Left kidney (tissue), 8 donors: ENCODE results near the gene ZBED1. TPM values are rescaled to one million over a fixed set of nuclear protein-coding genes. Genes with fewer than 3 reads are reported as not detected.
"Not testable (repeated sequence)": the region's sequence is repeated elsewhere in the genome, so short reads cannot be mapped to it uniquely, and the experiment has no call there.

ENCODE experiments used
- DNase-seq: peaks from one replicate; pipeline ENCODE4 v3.0.0-alpha.2; 2013
- long read RNA-seq, 8 donors: transcript quantifications; one replicate each; lab custom pipeline, GENCODE V29; 2026
- polyA plus RNA-seq: library from polyadenylated mRNA; unstranded; fragments of 120-200 nt; gene quantifications from one replicate; pipeline ENCODE4 v1.2.1, GENCODE V29; 2013; ENCODE audit not compliant: insufficient read length

Gene ZBED1
- 40.9 TPM for polyA plus RNA-seq
- long read RNA-seq, donor 1, full-length matches to known transcripts, result 24 of 24 reads
- long read RNA-seq, donor 1, partial matches to known transcripts, result 0 of 24 reads
- long read RNA-seq, donor 1, other reads (novel, unspliced or antisense), result 0 of 24 reads
- long read RNA-seq, donor 2, full-length matches to known transcripts, result 15 of 15 reads
- long read RNA-seq, donor 2, partial matches to known transcripts, result 0 of 15 reads
- long read RNA-seq, donor 2, other reads (novel, unspliced or antisense), result 0 of 15 reads
- long read RNA-seq, donor 3, full-length matches to known transcripts, result 10 of 10 reads
- long read RNA-seq, donor 3, partial matches to known transcripts, result 0 of 10 reads
- long read RNA-seq, donor 3, other reads (novel, unspliced or antisense), result 0 of 10 reads
- long read RNA-seq, donor 4, full-length matches to known transcripts, result 1 of 1 reads
- long read RNA-seq, donor 4, partial matches to known transcripts, result 0 of 1 reads
- long read RNA-seq, donor 4, other reads (novel, unspliced or antisense), result 0 of 1 reads
- long read RNA-seq, donor 5, full-length matches to known transcripts, result 19 of 19 reads
- long read RNA-seq, donor 5, partial matches to known transcripts, result 0 of 19 reads
- long read RNA-seq, donor 5, other reads (novel, unspliced or antisense), result 0 of 19 reads
- long read RNA-seq, donor 6, full-length matches to known transcripts, result 27 of 27 reads
- long read RNA-seq, donor 6, partial matches to known transcripts, result 0 of 27 reads
- long read RNA-seq, donor 6, other reads (novel, unspliced or antisense), result 0 of 27 reads
- long read RNA-seq, donor 7, full-length matches to known transcripts, result 29 of 29 reads
- long read RNA-seq, donor 7, partial matches to known transcripts, result 0 of 29 reads
- long read RNA-seq, donor 7, other reads (novel, unspliced or antisense), result 0 of 29 reads
- long read RNA-seq, donor 8, full-length matches to known transcripts, result 8 of 8 reads
- long read RNA-seq, donor 8, partial matches to known transcripts, result 0 of 8 reads
- long read RNA-seq, donor 8, other reads (novel, unspliced or antisense), result 0 of 8 reads

DNA sequence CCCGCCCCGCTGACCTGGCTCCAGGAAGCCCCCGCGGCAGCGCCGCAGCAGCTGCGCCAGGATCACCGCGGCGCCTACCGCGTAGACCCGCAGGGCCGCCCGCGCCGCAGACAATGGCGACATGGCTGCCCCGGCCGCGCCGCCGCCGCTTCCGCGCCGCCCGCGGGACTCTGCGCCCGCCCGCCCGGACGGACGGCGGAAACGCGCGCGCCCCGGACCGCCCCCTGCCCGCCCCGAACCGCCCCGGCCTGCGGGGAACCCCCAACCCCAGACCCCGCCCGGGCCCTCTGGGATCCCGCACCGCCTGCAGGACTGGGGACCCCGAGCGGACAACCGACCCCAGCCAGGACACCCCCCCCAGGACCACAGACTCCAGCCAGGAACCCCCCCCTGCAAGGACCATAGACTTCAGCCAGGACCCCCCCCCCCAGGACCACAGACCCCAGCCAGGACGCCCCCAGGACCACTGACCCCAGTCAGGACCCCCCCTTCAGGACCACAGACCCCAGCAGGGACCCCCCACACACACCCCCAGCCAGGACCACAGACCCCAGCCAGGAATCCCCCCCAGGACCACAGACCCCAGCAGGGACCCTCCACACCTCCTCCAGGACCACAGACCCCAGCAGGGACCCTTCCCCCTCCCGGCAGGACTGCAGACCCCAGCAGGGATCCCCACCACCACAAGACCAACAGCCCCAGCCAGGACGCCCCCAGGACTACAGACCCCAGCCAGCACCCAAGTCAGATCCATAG is at the start of gene ZBED1, which contains the start of gene DHRSX:
TSS of gene ZBED1 (minus strand) at position 174 of the 756 bp plus-strand sequence. CDS start 10,257 bp downstream, outside the sequence.
TSS of gene DHRSX (minus strand) at position 174 of the 756 bp plus-strand sequence. CDS start at position 123, 51 bp downstream.
- DNase-seq, result no peak

DNA sequence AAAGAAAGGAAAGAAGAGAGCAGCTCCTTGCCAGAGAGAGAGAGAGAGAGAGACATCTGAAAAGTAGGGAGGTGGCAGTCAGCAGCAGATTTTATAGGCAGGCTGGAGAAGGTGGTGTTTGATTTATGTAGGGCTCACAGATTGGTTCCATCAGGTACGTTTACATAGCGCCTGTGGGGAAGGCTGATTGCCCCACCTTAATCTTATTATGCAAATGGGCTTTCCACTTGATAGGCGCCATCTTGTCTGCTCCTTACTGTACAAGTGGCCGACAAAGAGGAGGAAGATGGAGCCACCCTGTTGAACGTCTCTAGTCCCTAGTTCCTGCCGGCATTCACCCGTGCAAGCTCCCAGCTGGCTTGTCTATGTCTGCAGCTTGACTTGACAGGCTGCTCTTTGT is 49.1 kb upstream of the ZBED1 start:
- DNase-seq, result no peak

DNA sequence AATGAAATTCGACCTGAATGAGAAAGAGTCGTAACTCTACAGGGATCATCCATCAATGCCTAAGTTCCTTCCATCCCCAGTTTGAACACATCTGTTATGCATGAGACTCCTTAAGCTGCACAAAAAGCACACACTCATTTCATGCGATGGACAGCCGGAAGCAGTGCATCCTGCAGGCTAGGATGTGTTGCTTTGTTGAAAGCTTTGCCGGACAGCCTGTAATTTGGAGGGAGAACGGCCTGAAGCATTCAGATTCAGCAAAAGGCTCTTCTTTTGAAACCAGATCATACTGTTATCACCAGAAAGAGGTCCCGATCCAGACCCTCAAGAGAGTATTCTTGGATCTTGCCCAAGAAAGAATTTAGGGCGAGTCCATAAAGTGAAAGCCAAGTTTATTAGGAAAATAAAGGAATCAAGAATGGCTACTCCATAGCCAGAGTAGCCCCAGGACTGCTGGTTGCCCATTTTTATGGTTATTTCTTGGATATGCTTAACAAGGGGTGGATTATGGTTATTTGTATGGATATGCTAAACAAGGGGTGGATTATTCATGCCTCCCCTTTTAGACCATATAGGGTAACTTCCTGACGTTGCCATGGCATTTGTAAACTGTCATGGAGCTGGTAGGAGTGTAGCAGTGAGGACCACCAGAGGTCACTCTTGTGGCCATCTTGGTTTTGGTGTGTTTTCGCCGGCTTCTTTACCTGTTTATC is 48.1 kb upstream of the ZBED1 start:
- no peak for DNase-seq

DNA sequence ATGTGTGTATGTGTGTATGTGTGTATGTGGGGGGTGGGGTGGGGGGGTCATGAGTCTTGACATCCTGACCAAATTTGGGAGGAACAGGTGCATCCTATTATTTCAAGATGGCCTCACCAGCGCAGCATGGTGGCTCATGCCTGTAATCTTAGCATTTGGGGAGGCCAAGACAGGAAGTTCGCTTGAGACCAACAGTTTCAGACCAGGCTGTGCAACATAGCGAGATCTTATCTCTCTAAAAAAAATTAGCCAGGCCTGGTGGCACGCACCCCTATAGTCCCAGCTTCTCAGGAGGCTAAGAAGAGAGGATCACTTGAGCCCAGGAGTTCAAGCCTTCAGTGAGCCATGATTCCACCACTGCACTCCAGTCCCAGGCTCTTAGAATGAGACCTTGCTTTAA is 47.0 kb upstream of the ZBED1 start:
- DNase-seq, result no peak

DNA sequence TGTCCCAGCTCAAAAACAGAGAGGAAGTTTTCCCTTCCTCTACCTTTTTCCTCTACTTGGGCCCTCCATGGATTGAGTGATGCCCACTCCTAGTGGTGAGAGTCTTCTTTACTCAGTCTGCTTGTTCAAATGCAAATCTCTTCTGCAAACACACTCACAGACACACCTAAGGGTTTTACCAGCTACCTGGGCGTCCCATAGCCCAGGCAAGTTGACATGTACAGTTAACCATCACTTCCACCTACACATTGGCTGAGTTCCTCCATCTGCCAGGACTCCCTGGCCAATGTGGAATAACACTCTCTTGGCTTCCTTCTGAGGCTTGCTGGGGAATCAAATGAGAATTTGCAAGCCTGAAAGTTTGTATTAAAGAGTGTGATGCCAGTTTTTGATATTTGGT is 45.7 kb upstream of the ZBED1 start:
- no peak for DNase-seq

DNA sequence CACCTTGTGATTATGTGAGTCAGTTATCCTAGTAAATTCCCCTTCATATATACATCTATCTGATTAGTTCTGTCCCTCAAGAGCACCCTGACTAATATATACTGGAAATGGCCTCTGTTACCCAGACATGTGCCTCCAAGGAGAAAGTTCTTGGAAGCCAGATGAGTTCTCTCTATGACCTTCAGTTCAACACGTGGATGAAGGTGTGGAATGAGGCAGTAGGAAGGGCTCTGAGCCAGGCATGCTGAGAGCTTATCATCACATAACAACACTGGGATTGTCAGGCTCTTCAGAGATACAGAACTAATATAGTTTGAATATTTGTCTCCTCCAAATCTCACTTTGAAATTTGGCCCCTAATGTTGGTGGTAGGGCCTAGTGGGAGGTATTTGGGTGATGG is 44.4 kb upstream of the ZBED1 start:
- DNase-seq, result no peak

DNA sequence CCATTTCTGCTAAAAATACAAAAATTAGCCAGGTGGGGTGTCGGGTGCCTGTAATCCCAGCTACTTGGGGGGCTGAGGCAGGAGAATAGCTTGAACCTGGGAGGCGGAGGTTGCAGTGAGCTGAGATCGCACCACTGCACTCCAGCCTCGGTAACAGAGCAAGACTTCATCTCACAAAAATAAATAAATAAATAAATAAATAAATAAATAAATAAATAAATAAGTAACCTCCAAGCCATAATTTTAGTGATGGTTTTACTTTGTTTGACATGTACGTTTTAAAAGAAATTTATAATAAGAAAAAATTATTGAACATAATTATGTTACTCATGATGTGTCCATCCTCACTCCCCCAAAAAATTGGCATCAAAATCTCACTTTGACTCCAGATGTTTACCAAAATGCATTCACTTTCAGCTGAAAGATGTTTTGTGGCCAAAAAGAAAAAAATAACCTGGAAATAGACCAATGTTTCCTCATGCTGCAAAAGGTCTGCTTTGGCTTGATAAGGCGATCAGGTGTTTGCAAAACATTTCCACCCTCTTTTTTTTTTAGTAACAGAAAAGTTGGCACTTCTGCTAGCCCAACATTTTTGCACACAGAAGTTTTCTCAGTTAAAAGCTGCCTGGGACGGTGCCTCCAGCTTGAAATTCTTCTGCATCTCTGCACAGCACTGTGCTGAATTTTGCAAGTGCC is 42.2 kb upstream of the ZBED1 start:
- no peak for DNase-seq

DNA sequence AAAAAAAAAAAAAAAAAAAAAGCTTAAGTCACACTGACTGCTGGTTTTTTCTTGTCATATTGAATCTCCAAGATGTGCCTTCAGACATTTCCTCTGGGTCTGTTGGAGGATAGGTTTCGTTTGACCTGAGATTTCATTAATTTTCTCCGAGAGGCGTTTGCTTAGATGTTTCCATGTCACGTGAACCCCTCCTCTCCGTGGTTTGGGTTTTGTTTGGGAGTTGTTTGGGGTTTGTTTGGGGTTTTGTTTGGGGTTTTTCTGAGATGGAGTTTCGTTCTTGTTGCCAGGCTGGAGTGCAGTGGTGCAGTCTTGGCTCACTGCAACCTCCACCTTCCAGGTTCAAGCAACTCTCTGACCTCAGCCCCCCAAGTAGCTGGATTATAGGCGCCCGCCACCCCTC is 40.8 kb upstream of the ZBED1 start:
- no peak for DNase-seq

DNA sequence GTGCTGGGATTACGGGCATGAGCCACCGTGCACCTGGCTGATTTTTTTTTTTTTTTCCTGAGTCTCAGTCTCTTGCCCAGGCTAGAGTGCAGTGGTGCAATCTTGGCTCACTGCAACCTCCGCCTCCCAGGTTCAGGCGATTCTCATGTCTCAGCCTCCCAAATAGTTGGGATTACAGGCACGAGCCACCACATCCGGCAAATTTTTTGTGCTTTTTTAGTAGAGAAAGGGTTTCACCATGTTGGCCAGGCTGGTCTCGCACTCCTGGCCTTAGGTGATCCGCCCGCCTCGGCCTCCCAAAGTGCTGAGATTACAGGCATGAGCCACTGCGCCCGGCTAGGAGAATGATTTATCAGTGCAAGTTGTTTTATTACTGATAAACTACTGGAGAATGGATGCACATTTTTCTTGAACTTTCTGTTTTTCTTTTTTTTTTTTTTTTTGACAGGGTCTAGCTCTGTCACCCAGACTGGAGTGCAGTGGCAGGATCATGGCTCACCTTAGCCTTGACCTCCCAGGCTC is 39.7 kb upstream of the ZBED1 start:
- no peak for DNase-seq

DNA sequence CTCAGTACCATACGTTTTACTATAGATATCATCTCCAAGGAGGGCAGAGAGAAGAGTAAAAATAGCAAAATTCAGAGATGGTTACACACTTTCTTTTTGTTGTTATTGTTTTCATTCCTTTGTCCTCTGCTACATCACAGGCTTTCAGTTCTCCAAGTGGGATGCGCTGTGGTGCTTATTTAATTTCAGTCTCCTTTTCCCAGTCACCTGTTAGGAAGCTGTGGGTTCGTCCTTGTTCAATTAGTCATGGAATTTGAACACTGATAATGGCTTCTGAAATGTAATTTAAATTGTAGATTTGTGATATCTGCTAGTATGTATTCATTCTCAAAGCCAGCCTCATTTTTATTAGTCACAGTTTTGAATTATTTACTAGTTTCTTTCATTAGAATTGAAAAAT is 38.8 kb upstream of the ZBED1 start:
- DNase-seq, result no peak

DNA sequence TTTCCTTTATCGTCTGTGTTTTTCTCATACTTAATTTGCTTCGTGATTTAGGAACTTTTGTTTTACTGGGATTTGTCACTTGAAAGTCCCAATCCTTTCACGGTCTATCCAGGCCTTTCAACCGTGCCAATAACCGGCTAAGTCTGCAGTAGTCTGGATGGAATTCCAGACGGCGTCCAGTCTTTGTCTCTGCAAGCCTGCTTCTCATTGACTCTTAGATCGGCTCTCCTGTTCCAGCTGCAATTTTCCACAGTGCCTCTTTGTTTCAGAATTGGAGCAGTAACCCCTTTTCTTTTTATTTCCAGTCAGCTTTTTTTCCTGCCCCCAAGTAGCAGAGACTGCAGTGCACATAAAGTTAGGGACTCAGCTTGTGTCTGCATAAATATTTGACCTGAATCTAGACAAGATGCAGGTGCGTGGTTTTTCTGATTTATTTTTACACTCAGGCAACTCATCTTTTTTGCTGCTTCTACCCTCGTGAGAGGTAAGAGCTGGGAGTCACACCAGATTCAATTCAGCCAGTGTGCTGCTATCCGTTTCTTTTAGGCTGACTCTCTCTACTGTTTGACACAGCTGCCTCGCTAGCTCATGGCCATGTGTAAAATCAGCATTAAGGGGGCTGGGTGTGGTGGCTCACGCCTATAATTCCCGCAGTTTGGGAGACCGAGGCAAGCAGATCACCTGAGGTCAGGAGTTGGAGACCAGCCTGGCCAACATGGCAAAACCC is 37.4 kb upstream of the ZBED1 start:
- no peak for DNase-seq

DNA sequence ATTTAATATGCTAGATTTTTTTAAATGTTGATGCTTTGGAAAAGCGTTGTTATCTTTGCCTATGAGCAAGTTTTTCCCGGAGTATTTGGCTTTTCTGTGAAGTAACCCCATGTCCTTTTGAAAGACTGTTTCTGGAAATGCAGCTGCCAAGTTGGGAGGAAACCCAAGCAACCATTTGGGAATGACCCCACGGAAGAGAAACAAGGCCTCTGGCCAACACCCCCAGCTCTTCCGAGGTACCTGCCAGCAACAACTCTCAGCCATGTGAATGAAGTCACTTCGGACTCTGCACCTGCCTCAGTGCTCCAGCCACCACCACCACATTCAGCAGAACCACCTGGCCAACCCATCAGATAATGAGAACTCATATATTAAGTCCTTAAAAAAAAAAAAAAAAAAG is 36.2 kb upstream of the ZBED1 start:
- no peak for DNase-seq

DNA sequence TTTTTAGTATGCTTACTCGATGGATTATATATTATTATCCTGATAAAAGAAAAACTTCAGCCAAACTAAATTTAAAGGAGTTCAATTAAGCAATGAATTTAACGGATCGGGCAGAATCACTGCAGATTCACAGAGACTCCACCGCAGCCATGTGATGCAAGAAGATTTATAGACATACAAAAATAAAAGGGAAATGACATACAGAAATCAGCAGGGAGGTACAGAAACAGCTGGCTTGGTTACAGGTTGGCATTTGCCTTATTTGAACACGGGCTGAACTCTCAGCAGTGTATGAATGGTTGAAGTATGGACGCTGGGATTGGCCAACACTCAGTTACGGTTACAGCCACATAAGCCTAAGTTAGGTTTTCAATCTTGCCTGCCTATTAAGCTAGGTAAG is 35.4 kb upstream of the ZBED1 start:
- DNase-seq, result no peak

DNA sequence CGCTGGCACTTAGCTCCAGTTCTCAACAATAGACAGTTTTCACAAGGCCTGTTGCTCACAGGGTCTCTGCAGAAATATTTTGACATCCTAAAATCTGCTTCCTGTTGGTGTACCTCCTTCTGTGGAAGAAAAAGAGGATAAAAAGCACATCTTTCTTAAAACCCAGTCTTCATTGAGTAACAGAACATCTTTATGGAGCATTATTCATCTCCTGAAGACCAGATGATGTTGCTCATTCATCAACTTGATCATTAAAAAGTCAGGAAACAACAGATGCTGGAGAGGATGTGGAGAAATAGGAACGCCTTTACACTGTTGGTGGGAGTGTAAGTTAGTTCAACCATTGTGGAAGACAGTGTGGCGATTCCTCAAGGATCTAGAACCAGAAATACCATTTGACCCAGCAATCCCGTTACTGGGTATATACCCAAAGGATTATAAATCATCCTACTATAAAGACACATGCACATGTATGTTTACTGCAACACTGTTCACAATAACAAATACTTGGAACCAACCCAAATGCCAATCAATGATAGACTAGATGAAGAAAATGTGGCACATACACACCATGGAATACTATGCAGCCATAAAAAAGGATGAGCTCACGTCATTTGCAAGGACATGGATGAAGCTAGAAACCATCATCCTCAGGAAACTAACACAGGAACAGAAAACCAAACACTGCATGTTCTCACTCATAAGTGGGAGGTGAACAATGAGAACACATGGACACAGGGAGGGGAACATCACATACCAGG is 33.7 kb upstream of the ZBED1 start:
- DNase-seq, result not testable (repeated sequence)

DNA sequence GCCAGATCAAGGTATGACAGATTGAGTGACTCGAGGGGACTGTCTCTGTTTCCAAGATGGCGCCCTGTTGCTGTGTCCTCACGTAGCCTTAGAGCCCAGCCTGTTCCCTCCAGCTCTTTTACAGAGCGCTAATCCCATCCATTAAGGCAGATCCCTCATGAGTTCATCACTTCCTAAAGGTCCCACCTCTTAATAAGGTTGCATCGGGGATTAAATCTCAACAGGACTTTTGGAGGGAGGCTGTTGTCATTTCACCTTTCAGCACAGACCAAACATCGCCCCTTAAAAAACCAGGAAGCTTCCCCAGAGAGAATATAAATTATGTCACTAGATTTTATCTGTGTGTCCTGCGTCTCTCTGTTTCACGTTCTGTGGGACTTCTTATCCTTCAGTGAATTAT is 32.6 kb upstream of the ZBED1 start:
- no peak for DNase-seq

DNA sequence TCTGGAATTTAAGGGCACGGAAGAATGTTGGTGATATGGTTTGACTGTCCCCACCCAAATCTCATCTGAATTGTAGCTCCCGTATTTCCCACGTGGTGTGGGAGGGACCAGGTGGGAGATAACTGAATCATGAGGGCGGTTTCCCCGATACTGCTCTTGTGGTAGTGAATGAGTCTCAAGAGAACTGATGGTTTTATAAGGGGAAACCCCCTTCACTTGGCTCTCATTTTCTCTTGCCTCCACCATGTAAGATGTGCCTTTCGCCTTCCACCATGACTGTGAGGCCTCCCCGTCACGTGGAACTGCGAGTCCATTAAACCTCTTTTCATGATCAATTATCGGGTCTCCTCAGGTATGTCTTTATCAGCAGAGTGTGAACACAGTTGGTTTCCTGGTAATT is 25.6 kb upstream of the ZBED1 start:
- no peak for DNase-seq

DNA sequence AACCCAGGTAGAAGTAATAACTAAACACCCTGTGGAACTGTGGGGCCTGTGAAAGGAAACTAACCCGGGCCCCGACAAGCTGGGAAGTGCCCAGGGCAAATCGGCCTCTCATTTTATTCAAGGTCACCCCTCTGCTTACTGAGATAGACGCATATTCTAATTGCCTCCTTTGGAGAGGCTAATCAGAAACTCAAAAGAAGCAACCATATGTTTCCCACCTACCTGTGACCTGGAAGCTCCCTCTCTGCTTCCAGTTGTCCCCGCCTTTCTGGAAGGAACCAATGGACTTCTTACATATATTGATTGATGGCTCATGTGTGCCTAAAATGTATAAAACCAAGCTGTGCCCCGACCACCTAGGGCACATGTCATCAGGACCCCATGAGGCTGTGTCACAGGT is 23.1 kb upstream of the ZBED1 start:
- DNase-seq, result no peak

DNA sequence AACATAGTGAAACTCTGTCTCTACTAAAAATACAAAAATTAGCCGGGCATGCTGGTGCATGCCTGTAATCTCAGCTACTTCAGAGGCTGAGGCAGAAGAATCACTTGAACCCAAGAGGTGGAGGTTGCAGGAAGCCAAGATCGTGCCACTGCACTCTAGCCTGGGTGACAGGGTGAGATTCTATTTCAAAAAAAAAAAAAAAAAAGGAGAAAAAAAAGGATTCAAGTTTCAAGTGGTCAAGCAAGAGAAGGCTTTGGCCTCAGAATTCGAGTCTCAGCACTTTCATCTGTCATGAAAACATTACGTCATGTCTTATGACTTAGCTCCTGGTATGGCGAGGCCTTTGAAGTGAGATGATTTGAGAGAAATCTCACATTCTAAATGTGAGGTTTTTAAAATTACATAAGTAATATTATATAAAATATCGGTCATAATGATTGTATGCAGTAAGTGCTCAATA is 21.2 kb upstream of the ZBED1 start:
- no peak for DNase-seq
